ENCODE measurements around the gene HERC3. TPM values are rescaled to one million over a fixed set of nuclear protein-coding genes. Genes with fewer than 3 reads are reported as not detected.
"Not testable (repeated sequence)": the region's sequence is repeated elsewhere in the genome, so short reads cannot be mapped to it uniquely, and the experiment has no call there.

HERC3 gene
- total and polyA plus RNA-seq, 2 donors (not counting 1 experiment from before 2014, with no cell fraction given), result 24.0 to 78.1 TPM

GRCh38 chr4:88609387-88609786 lies 17.1 kb downstream of the HERC3 start:
- H3K79me2 ChIP-seq (ENCODE audit: control insufficient read depth, insufficient read depth, low read length), result peaks cover 79% of the 10 kb centered on the region
- no peak overlapping the region for H2AFZ ChIP-seq (ENCODE audit: insufficient read depth, low read depth, low read length, poor library complexity, severe bottlenecking)
- H3K27me3 ChIP-seq (replicated peaks in 1 of 4; ENCODE audit: control extremely low read depth in 1 of 4, control insufficient read depth in 3 of 4, insufficient read depth in 4 of 4, low read length in 3 of 4), result no peaks in the 10 kb centered on the region
- POLR2A ChIA-PET, result no interaction called here
- DNase-seq (no peak), ATAC-seq (ENCODE audit: low read depth) (no peak)
- intact Hi-C loops (cut with micrococcal nuclease), result no loop called here
- 90% methylated on average over 3 of the region's 3 CpGs for WGBS (ENCODE audit: insufficient coverage)
- peaks cover 28 to 35% of the 10 kb centered on the region in 2 donors for H3K4me1 ChIP-seq (ENCODE audit: control insufficient read depth in 2 of 2, insufficient read depth in 2 of 2, low read length in 2 of 2)
- no peak overlapping the region for H3K9ac ChIP-seq (ENCODE audit: low read length)
- no peak overlapping the region for H3K27ac Mint-ChIP-seq
- H3K9me3 ChIP-seq (ENCODE audit: control extremely low read depth in 1 of 3, control insufficient read depth in 2 of 3, insufficient read depth in 1 of 3, low read length in 2 of 3), result peaks cover 0 to 6% (median 2%) of the 10 kb centered on the region in 3 donors
- CTCF ChIA-PET, result no interaction called here
- H3K27me3 Mint-ChIP-seq, result no peaks in the 10 kb centered on the region
- no peak for TF ChIP-seq EZH2 (IDR thresholded peaks at IDR 0.05; ENCODE audit: borderline replicate concordance, insufficient read depth, low read depth, low read length, poor library complexity, severe bottlenecking)
- TF ChIP-seq, protein P1, sequence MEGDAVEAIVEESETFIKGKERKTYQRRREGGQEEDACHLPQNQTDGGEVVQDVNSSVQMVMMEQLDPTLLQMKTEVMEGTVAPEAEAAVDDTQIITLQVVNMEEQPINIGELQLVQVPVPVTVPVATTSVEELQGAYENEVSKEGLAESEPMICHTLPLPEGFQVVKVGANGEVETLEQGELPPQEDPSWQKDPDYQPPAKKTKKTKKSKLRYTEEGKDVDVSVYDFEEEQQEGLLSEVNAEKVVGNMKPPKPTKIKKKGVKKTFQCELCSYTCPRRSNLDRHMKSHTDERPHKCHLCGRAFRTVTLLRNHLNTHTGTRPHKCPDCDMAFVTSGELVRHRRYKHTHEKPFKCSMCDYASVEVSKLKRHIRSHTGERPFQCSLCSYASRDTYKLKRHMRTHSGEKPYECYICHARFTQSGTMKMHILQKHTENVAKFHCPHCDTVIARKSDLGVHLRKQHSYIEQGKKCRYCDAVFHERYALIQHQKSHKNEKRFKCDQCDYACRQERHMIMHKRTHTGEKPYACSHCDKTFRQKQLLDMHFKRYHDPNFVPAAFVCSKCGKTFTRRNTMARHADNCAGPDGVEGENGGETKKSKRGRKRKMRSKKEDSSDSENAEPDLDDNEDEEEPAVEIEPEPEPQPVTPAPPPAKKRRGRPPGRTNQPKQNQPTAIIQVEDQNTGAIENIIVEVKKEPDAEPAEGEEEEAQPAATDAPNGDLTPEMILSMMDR (IDR thresholded peaks at IDR 0.05), result no peak
- peaks cover 2% of the 10 kb centered on the region for H3K9me3 Mint-ChIP-seq (ENCODE audit: insufficient read depth)
- H4K20me1 ChIP-seq (ENCODE audit: control insufficient read depth, insufficient read depth, low read length, poor library complexity, severe bottlenecking), result peaks cover 51% of the 10 kb centered on the region
- no peak overlapping the region for H3K4me3 Mint-ChIP-seq
- H3K4me3 ChIP-seq (ENCODE audit: control extremely low read depth in 1 of 5, extremely low read depth in 1 of 5, insufficient read depth in 1 of 5, low read depth in 2 of 5, low read length in 4 of 5), result no peak overlapping the region
- no peak overlapping the region for H3K4me2 ChIP-seq (replicated peaks; ENCODE audit: low read depth, low read length, poor library complexity, severe bottlenecking)
- no peak overlapping the region for H3K27ac ChIP-seq (ENCODE audit: low read length in 2 of 2)
- H3K4me1 Mint-ChIP-seq, result peaks cover 52% of the 10 kb centered on the region
- peaks cover 20 to 36% of the 10 kb centered on the region in 2 experiments for H3K36me3 ChIP-seq (replicated peaks in 1 of 2; ENCODE audit: control extremely low read depth in 1 of 2, control insufficient read depth in 1 of 2, extremely low read depth in 1 of 2, insufficient read depth in 2 of 2, low read length in 1 of 2)

DNA sequence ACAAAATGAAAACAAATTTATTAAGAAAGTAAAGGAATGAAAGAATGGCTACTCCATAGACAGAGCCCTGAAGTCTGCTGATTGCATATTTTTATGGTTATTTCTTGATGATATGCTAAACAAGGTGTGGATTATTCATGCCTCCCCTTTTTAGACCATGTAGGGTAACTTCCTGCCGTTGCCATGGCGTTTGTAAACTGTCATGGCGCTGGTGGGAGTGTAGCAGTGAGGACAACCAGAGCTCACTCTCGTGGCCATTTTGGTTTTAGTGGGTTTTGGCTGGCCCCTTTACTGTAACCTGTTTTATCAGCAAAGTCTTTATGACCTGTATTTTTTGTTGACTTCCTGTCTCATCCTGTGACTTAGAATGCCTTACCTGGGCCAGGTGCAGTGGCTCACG lies 17.5 kb downstream of the HERC3 start:
- H3K4me3 ChIP-seq (ENCODE audit: control extremely low read depth in 1 of 5, extremely low read depth in 1 of 5, insufficient read depth in 1 of 5, low read depth in 2 of 5, low read length in 4 of 5); H3K27ac ChIP-seq (ENCODE audit: low read length in 2 of 2); H3K4me2 ChIP-seq (replicated peaks; ENCODE audit: low read depth, low read length, poor library complexity, severe bottlenecking); H3K4me3 Mint-ChIP-seq; H3K27ac Mint-ChIP-seq; H3K27me3 ChIP-seq (replicated peaks in 1 of 4; ENCODE audit: control extremely low read depth in 1 of 4, control insufficient read depth in 3 of 4, insufficient read depth in 4 of 4, low read length in 3 of 4); H2AFZ ChIP-seq (ENCODE audit: insufficient read depth, low read depth, low read length, poor library complexity, severe bottlenecking); POLR2A ChIA-PET; H3K9me3 Mint-ChIP-seq (ENCODE audit: insufficient read depth); ATAC-seq (ENCODE audit: low read depth); H3K27me3 Mint-ChIP-seq; DNase-seq; H3K9me3 ChIP-seq (ENCODE audit: control extremely low read depth in 1 of 3, control insufficient read depth in 2 of 3, insufficient read depth in 1 of 3, low read length in 2 of 3); H3K9ac ChIP-seq (ENCODE audit: low read length): not testable (repeated sequence)
- intact Hi-C loops (cut with micrococcal nuclease), result loop anchor here (2.0 kb wide), 1 partner anchor 17 kb away; the partner anchor contains the start of gene HERC3
- 95% methylated on average over 5 of the region's 5 CpGs for WGBS (ENCODE audit: insufficient coverage)
- H4K20me1 ChIP-seq (ENCODE audit: control insufficient read depth, insufficient read depth, low read length, poor library complexity, severe bottlenecking), result peaks cover 52% of the 10 kb centered on the region
- CTCF ChIA-PET, result interaction anchor here (1.1 kb wide), 1 partner anchor 11 kb away, joined by 3 read pairs; no protein-coding TSS in a partner anchor
- peaks cover 20 to 36% of the 10 kb centered on the region in 2 experiments for H3K36me3 ChIP-seq (replicated peaks in 1 of 2; ENCODE audit: control extremely low read depth in 1 of 2, control insufficient read depth in 1 of 2, extremely low read depth in 1 of 2, insufficient read depth in 2 of 2, low read length in 1 of 2)
- H3K4me1 ChIP-seq (ENCODE audit: control insufficient read depth in 2 of 2, insufficient read depth in 2 of 2, low read length in 2 of 2), result peaks cover 28 to 35% of the 10 kb centered on the region in 2 donors
- peaks cover 49% of the 10 kb centered on the region for H3K4me1 Mint-ChIP-seq
- H3K79me2 ChIP-seq (ENCODE audit: control insufficient read depth, insufficient read depth, low read length), result peaks cover 79% of the 10 kb centered on the region
